SK-N-SH (cell line): Measurements from ENCODE around the gene CFAP58. TPM values are rescaled to one million over a fixed set of nuclear protein-coding genes. Genes with fewer than 3 reads are reported as not detected.

Experiments used
- CTCF ChIA-PET: fragments of 300-600, 350-600 bp; formaldehyde crosslinking; extraction: SDS; loops from one replicate; lab custom pipeline; 2021; lab: Yijun Ruan, JAX
- POLR2A ChIA-PET: fragments of 350-600 bp; sonication (Branson Sonifier 250); formaldehyde crosslinking; extraction: SDS; loops from one replicate; lab custom pipeline; 2020; ENCODE audit warnings: antibody characterized with exemption, inconsistent platforms; lab: Yijun Ruan, JAX
- DNase-seq: peaks from one replicate; pipeline ENCODE4 v3.0.0; 2012
- H2AFZ ChIP-seq: fragments of 200-600 bp; sonication (generic); 2 replicates; pipeline ENCODE4 v1.8.1; 2016; ENCODE audit warnings: antibody characterized with exemption, mild to moderate bottlenecking, low read depth
- H3F3A ChIP-seq: fragments of 200-600 bp; sonication (generic); replicated peaks from 2 replicates; pipeline ENCODE3; 2016; ENCODE audit warnings: antibody characterized with exemption, mild to moderate bottlenecking; ENCODE audit not compliant: insufficient read depth
- H3K27ac ChIP-seq, 2 experiments: fragments of 200-500 bp in 1 of 2; fragments of 200-600 bp in 1 of 2; sonication (Bioruptor generic) in 1 of 2; sonication (generic), shearing (Covaris generic) in 1 of 2; 2 replicates each; pipeline versions ENCODE4 v1.5.1 to v1.6.1; 2014 to 2016; ENCODE audit warnings: low read depth in 2 of 2, inconsistent platforms in 1 of 2, low read length in 1 of 2, mild to moderate bottlenecking in 1 of 2, mixed read lengths in 1 of 2
- H3K27me3 ChIP-seq: fragments of 200-600 bp; sonication (generic), shearing (Covaris generic); 2 replicates; pipeline ENCODE4 v1.6.1; 2016; ENCODE audit warnings: mixed run types; ENCODE audit not compliant: insufficient read depth
- H3K36me3 ChIP-seq, 2 experiments: fragments of 200-500 bp in 1 of 2; fragments of 200-600 bp in 1 of 2; sonication (Bioruptor generic) in 1 of 2; sonication (generic) in 1 of 2; replicated peaks in 1 of 2; 2 replicates each; pipeline versions ENCODE3 to v1.5.1; 2014 to 2016; ENCODE audit warnings: low read length in 1 of 2, mild to moderate bottlenecking in 1 of 2; ENCODE audit not compliant: insufficient read depth in 2 of 2, control insufficient read depth in 1 of 2
- H3K4me1 ChIP-seq, 2 experiments: fragments of 200-500 bp in 1 of 2; fragments of 200-600 bp in 1 of 2; sonication (Bioruptor generic) in 1 of 2; sonication (generic), shearing (Covaris generic) in 1 of 2; 2 replicates each; pipeline versions ENCODE4 v1.5.1 to v1.6.1; 2014 to 2016; ENCODE audit warnings: low read depth in 1 of 2, low read length in 1 of 2, mixed run types in 1 of 2; ENCODE audit not compliant: insufficient read depth in 2 of 2, control insufficient read depth in 1 of 2
- H3K4me2 ChIP-seq: fragments of 200-600 bp; sonication (generic), shearing (Covaris generic); 2 replicates; pipeline ENCODE4 v1.6.1; 2017; ENCODE audit warnings: mixed run types
- H3K4me3 ChIP-seq, 2 experiments: fragments of 200-500 bp in 1 of 2; fragments of 200-600 bp in 1 of 2; sonication (Bioruptor generic) in 1 of 2; sonication (generic), shearing (Covaris generic) in 1 of 2; 2 replicates each; pipeline versions ENCODE4 v1.5.1 to v1.8.1; 2014 to 2016; ENCODE audit warnings: low read depth in 2 of 2, inconsistent platforms in 1 of 2, low read length in 1 of 2, mild to moderate bottlenecking in 1 of 2, mixed read lengths in 1 of 2, moderate library complexity in 1 of 2
- H3K79me2 ChIP-seq: fragments of 200-600 bp; sonication (generic); 2 replicates; pipeline ENCODE4 v1.8.1; 2017; ENCODE audit warnings: mild to moderate bottlenecking; ENCODE audit not compliant: insufficient read depth
- H3K9ac ChIP-seq: fragments of 200-600 bp; sonication (generic); 2 replicates; pipeline ENCODE4 v1.6.1; 2017; ENCODE audit warnings: mixed run types
- H3K9me2 ChIP-seq: fragments of 200-600 bp; sonication (generic); 2 replicates; pipeline ENCODE4 v1.6.1; 2017; ENCODE audit warnings: mixed run types
- H3K9me3 ChIP-seq: fragments of 200-600 bp; sonication (generic); 2 replicates; pipeline ENCODE4 v1.6.1; 2017; ENCODE audit warnings: mixed run types, mild to moderate bottlenecking, moderate library complexity
- H4K20me1 ChIP-seq: fragments of 200-600 bp; sonication (generic); 2 replicates; pipeline ENCODE4 v1.6.1; 2017; ENCODE audit warnings: mild to moderate bottlenecking, mixed run types; ENCODE audit not compliant: insufficient read depth
- ELF1 ChIP-seq: IDR thresholded peaks from 2 replicates; pipeline ENCODE4 v1.4.0; 2012
- EP300 ChIP-seq, 2 experiments: IDR thresholded peaks; 2 replicates each; pipeline versions ENCODE4 v1.4.0 to v1.6.1; 2012; ENCODE audit warnings: borderline replicate concordance in 1 of 2, low read depth in 1 of 2, low read length in 1 of 2
- EZH2phosphoT487 ChIP-seq: fragments of 200-600 bp; sonication (generic); IDR thresholded peaks from 2 replicates; pipeline ENCODE4 v1.6.1; 2017; ENCODE audit warnings: low read depth, mixed run types, mild to moderate bottlenecking, antibody characterized with exemption, moderate library complexity, borderline replicate concordance
- FOXJ3 ChIP-seq: sonication (generic); formaldehyde crosslinking; IDR thresholded peaks from 2 replicates; pipeline ENCODE4 v1.5.1; 2020; ENCODE audit warnings: mild to moderate bottlenecking, missing genetic modification reagents
- GABPA ChIP-seq: IDR thresholded peaks from 2 replicates; pipeline ENCODE4 v1.4.0; 2012; ENCODE audit warnings: low read depth, mild to moderate bottlenecking
- GATA2 ChIP-seq: sonication (generic); formaldehyde crosslinking; IDR thresholded peaks from 2 replicates; pipeline ENCODE4 v1.5.0; 2020; ENCODE audit warnings: mild to moderate bottlenecking, missing genetic modification reagents
- NFIC ChIP-seq: IDR thresholded peaks from 2 replicates; pipeline ENCODE4 v1.4.0; 2012; ENCODE audit warnings: borderline replicate concordance
- NRF1 ChIP-seq: IDR thresholded peaks from 2 replicates; pipeline ENCODE4 v1.6.1; 2012; ENCODE audit warnings: low read depth, mild to moderate bottlenecking, low read length
- RAD21 ChIP-seq: IDR thresholded peaks from 2 replicates; pipeline ENCODE4 v1.6.1; 2012; ENCODE audit warnings: mild to moderate bottlenecking, low read length
- RCOR1 ChIP-seq: fragments of 150-350 bp; IDR thresholded peaks from 2 replicates; pipeline ENCODE4 v1.6.1; 2017; ENCODE audit warnings: antibody characterized with exemption, low read length
- RXRA ChIP-seq: IDR thresholded peaks from 2 replicates; pipeline ENCODE4 v1.4.0; 2012; ENCODE audit warnings: low read depth, mild to moderate bottlenecking, borderline replicate concordance
- SIN3A ChIP-seq: IDR thresholded peaks from 2 replicates; pipeline ENCODE4 v1.6.1; 2012; ENCODE audit warnings: low read depth, mild to moderate bottlenecking, low read length, moderate library complexity, borderline replicate concordance
- TAF1 ChIP-seq: IDR thresholded peaks from 2 replicates; pipeline ENCODE4 v1.6.1; 2012; ENCODE audit warnings: low read depth, mild to moderate bottlenecking, low read length, moderate library complexity, borderline replicate concordance
- WGBS: methylation state at CpG from one replicate; pipeline ENCODE4 v1.1.6; 2017; ENCODE audit warnings: low lambda C conversion rate; 5-methylcytosine and 5-hydroxymethylcytosine counted together
- polyA plus RNA-seq, 3 experiments: library from polyadenylated mRNA; depleted of rRNA; stranded (reverse); fragments of >200 nt; gene quantifications; 2 replicates each; pipeline ENCODE4 v1.2.3, GENCODE V29; 2012
- TF ChIP-seq, protein P1 (sequence below): IDR thresholded peaks from 2 replicates; pipeline ENCODE4; 2012
- TF ChIP-seq, protein P2 (sequence below): IDR thresholded peaks from 2 replicates; pipeline ENCODE4 v1.6.1; 2012; ENCODE audit warnings: mild to moderate bottlenecking, low read depth, low read length, moderate library complexity

CFAP58 gene
- polyA plus RNA-seq, 1 of the 3 experiments (the other 2 are of a cell fraction), result 0.38 TPM

DNA sequence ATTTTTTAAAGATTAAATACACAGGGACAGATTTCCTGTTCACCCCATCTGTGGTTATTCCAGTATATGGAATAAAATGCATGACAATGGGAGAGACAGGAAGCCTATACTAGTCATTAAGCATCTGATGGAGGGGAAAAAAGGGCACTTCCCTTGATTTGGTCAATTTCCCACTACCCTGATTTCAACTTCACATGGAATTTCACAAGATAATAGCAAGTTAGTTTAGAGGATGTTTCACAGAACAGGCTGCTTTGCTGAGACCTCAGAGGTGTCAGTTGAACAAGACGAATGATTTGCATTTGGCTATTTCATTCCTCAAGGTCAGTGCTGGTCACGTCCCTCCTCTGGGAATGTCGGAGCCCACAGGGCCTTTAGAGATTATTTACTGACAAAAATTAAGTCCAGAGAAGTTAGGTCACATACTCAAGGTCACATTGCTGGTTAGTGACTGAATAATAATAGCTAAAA, 10.7 kb upstream of the CFAP58 start:
- peaks cover 4 to 9% of the 10 kb centered on the region in 2 experiments; a peak in 2 of 4 replicates for H3K4me1 ChIP-seq
- H3K27me3 ChIP-seq, result no peaks in the 10 kb centered on the region
- no peak overlapping the region; the same call in 1 of the 2 replicates for H2AFZ ChIP-seq
- no peaks in the 10 kb centered on the region for H3K36me3 ChIP-seq
- H3K9ac ChIP-seq, result no peak overlapping the region
- TF ChIP-seq, protein P1, sequence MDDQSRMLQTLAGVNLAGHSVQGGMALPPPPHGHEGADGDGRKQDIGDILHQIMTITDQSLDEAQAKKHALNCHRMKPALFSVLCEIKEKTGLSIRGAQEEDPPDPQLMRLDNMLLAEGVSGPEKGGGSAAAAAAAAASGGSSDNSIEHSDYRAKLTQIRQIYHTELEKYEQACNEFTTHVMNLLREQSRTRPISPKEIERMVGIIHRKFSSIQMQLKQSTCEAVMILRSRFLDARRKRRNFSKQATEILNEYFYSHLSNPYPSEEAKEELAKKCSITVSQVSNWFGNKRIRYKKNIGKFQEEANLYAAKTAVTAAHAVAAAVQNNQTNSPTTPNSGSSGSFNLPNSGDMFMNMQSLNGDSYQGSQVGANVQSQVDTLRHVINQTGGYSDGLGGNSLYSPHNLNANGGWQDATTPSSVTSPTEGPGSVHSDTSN, result peak; percentile 34; the same call in 1 of the 2 replicates
- TF ChIP-seq SIN3A, result no peak
- 61% methylated on average over 3 of the region's 3 CpGs for WGBS
- H3K27ac ChIP-seq, result peak overlapping the region in 1 of 2 experiments; percentile 40; a peak in 2 of 4 replicates
- POLR2A ChIA-PET, result no interaction called here
- CTCF ChIA-PET, result interaction anchor here (0.6 to 3.4 kb wide), 2 partner anchors 10 to 51 kb away, joined by 3 to 20 read pairs; partner anchors contain the start of gene CFAP58
- no peak for DNase-seq
- no peaks in the 10 kb centered on the region; the same call in 1 of the 2 replicates for H4K20me1 ChIP-seq
- no peaks in the 10 kb centered on the region for H3K9me2 ChIP-seq
- no peaks in the 10 kb centered on the region for H3K9me3 ChIP-seq
- no peak overlapping the region for H3K4me2 ChIP-seq
- H3F3A ChIP-seq, result peaks cover 17% of the 10 kb centered on the region
- no peak overlapping the region for H3K4me3 ChIP-seq
- peaks cover 2% of the 10 kb centered on the region for H3K79me2 ChIP-seq

DNA sequence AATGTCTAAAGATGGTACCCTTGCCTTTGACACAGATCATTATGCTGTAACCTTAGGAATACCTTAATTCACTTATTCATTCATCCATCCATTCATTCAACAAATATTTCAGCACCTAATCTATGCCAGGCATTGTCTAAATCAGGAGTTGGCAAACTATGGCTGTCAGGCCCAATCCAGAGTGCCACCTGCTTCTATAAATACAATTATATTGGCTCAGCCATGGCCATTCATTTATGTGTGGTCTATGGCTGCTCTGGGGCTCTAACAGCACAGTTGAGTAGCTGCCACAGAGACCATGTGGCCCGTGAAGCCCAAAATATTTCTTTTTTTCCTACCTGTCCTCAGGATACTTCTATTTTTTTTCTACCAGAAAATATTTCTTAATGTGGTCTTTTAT, 9.4 kb upstream of the CFAP58 start:
- POLR2A ChIA-PET, result no interaction called here
- no peak for DNase-seq
- TF ChIP-seq TAF1, result no peak
- no peak for TF ChIP-seq RCOR1
- no peak for TF ChIP-seq NRF1
- no peak for TF ChIP-seq EP300 (IDR thresholded peaks at IDR 0.05; ENCODE audit: borderline replicate concordance in 1 of 2, low read depth in 1 of 2, low read length in 1 of 2)
- no peak for TF ChIP-seq FOXJ3 (CRISPR knock-in tag)
- TF ChIP-seq RAD21, result no peak
- TF ChIP-seq GABPA, result no peak
- no peak for TF ChIP-seq GATA2
- no peak for TF ChIP-seq RXRA
- TF ChIP-seq NFIC, result no peak
- no peak for TF ChIP-seq EZH2phosphoT487
- TF ChIP-seq, protein P2, sequence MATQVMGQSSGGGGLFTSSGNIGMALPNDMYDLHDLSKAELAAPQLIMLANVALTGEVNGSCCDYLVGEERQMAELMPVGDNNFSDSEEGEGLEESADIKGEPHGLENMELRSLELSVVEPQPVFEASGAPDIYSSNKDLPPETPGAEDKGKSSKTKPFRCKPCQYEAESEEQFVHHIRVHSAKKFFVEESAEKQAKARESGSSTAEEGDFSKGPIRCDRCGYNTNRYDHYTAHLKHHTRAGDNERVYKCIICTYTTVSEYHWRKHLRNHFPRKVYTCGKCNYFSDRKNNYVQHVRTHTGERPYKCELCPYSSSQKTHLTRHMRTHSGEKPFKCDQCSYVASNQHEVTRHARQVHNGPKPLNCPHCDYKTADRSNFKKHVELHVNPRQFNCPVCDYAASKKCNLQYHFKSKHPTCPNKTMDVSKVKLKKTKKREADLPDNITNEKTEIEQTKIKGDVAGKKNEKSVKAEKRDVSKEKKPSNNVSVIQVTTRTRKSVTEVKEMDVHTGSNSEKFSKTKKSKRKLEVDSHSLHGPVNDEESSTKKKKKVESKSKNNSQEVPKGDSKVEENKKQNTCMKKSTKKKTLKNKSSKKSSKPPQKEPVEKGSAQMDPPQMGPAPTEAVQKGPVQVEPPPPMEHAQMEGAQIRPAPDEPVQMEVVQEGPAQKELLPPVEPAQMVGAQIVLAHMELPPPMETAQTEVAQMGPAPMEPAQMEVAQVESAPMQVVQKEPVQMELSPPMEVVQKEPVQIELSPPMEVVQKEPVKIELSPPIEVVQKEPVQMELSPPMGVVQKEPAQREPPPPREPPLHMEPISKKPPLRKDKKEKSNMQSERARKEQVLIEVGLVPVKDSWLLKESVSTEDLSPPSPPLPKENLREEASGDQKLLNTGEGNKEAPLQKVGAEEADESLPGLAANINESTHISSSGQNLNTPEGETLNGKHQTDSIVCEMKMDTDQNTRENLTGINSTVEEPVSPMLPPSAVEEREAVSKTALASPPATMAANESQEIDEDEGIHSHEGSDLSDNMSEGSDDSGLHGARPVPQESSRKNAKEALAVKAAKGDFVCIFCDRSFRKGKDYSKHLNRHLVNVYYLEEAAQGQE, result no peak
- no peak for TF ChIP-seq ELF1
- TF ChIP-seq, protein P1, result no peak

More for the DNA sequence above, 9.4 kb upstream of the CFAP58 start:
- 77% methylated on average over 1 of the region's 1 CpG for WGBS
- Histone ChIP-seq H3K79me2 (no peaks in the 10 kb centered on the region), H2AFZ (no peak overlapping the region), H3K4me3 (no peak overlapping the region), H3K9me3 (no peaks in the 10 kb centered on the region), H3F3A (peaks cover 6% of the 10 kb centered on the region), H3K36me3 (no peaks in the 10 kb centered on the region), H3K9me2 (no peaks in the 10 kb centered on the region), H3K4me1 (peaks cover 2 to 5% of the 10 kb centered on the region in 2 experiments; a peak in 2 of 4 replicates), H3K27ac (no peak overlapping the region), H3K9ac (no peak overlapping the region), H3K4me2 (no peak overlapping the region), H3K27me3 (no peaks in the 10 kb centered on the region), H4K20me1 (no peaks in the 10 kb centered on the region)
- CTCF ChIA-PET, result interaction anchor here (1.4 kb wide), 1 partner anchor 9 kb away, joined by 4 read pairs; no protein-coding TSS in a partner anchor
